Ovary (tissue), 3 donors: Measurements from ENCODE around the gene STAC.
"Not testable (repeated sequence)": the region's sequence is repeated elsewhere in the genome, so short reads cannot be mapped to it uniquely, and the experiment has no call there.

ENCODE experiments used
- EP300 ChIP-seq: sonication (generic); formaldehyde crosslinking; IDR thresholded peaks from one replicate; pipeline ENCODE4 v1.6.1; 2017; ENCODE audit warnings: antibody characterized with exemption
- TF ChIP-seq, protein P1 (sequence below), 3 donors: fragments of 450-650 bp in 2 of 3; fragments of 200-600 bp in 1 of 3; IDR thresholded peaks; one replicate each; pipeline versions ENCODE4 v1.5.1 to v1.8.0; 2016 to 2022; ENCODE audit warnings: antibody characterized with exemption in 3 of 3, mild to moderate bottlenecking in 1 of 3
- donor health status: DM: no; HTN: no; CAD: no.

DNA sequence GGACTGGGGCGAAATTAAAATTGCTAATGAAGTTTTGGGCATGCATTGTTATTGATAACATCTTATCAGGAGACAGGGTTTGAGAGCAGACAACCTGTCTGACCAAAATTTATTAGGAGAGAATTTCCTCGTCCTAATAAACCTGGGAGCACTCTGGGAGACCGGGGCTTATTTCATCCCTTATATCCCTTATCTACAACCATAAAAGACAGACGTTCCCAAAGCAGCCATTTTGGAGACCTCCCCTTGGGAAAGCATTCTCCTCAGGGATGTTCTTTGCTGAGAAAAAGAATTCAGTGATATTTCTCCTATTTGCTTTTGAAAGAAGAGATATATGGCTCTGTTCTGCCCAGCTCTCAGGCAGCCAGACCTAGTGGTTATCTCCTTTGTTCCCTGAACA lies 198.1 kb downstream of the STAC start:
- not testable (repeated sequence) for TF ChIP-seq EP300
- TF ChIP-seq, protein P1, sequence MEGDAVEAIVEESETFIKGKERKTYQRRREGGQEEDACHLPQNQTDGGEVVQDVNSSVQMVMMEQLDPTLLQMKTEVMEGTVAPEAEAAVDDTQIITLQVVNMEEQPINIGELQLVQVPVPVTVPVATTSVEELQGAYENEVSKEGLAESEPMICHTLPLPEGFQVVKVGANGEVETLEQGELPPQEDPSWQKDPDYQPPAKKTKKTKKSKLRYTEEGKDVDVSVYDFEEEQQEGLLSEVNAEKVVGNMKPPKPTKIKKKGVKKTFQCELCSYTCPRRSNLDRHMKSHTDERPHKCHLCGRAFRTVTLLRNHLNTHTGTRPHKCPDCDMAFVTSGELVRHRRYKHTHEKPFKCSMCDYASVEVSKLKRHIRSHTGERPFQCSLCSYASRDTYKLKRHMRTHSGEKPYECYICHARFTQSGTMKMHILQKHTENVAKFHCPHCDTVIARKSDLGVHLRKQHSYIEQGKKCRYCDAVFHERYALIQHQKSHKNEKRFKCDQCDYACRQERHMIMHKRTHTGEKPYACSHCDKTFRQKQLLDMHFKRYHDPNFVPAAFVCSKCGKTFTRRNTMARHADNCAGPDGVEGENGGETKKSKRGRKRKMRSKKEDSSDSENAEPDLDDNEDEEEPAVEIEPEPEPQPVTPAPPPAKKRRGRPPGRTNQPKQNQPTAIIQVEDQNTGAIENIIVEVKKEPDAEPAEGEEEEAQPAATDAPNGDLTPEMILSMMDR (IDR thresholded peaks at IDR 0.05), result not testable (repeated sequence)
